ENCODE measurements around the gene SLC35A5. TPM values are rescaled to one million over a fixed set of nuclear protein-coding genes. Genes with fewer than 3 reads are reported as not detected.

The SLC35A5 gene
- total RNA-seq, 1 experiment from 2014 or later = 39.2 TPM

GRCh38 chr3:112597945-112598344, 36.1 kb downstream of the SLC35A5 start:
- Mint-ChIP-seq H3K36me3 (no peaks in the 10 kb centered on the region), H3K9me3 (no peaks in the 10 kb centered on the region), H3K27ac (no peak overlapping the region), H3K27me3 (ENCODE audit: low read depth) (no peaks in the 10 kb centered on the region), H3K4me3 (no peak overlapping the region), H3K4me1 (peaks cover 7% of the 10 kb centered on the region)
- DNase-seq (ENCODE audit: low spot score) = no peak
- TF ChIP-seq ZNF532 (CRISPR knock-in tag; IDR thresholded peaks at IDR 0.05; ENCODE audit: borderline replicate concordance) (no peak), CTCF (IDR thresholded peaks at IDR 0.05) (no peak), ZMAT4 (CRISPR knock-in tag; IDR thresholded peaks at IDR 0.05) (no peak), ATF6 (CRISPR knock-in tag; IDR thresholded peaks at IDR 0.05) (no peak), PRRX2 (CRISPR knock-in tag; IDR thresholded peaks at IDR 0.05) (no peak), OVOL2 (CRISPR knock-in tag; IDR thresholded peaks at IDR 0.05; ENCODE audit: borderline replicate concordance) (no peak), TP53 (CRISPR knock-in tag; IDR thresholded peaks at IDR 0.05) (no peak), E2F4 (CRISPR knock-in tag; IDR thresholded peaks at IDR 0.05; ENCODE audit: borderline replicate concordance, low read depth) (no peak), MYBL2 (CRISPR knock-in tag; IDR thresholded peaks at IDR 0.05) (no peak), NR1H2 (CRISPR knock-in tag; IDR thresholded peaks at IDR 0.05) (no peak), USF1 (CRISPR knock-in tag; IDR thresholded peaks at IDR 0.05) (no peak), NR3C1 (CRISPR knock-in tag; conservative IDR thresholded peaks at IDR 0.05; ENCODE audit: low read depth) (no peak)
- no peak for ATAC-seq
- POLR2A ChIA-PET = no interaction called here
- CTCF ChIA-PET = no interaction called here

GRCh38 chr3:112598731-112599130, 36.9 kb downstream of the SLC35A5 start:
- CTCF ChIA-PET = interaction anchor here (1.4 kb wide), 1 partner anchor 136 kb away, joined by 4 read pairs; no protein-coding TSS in a partner anchor
- H3K9me3 Mint-ChIP-seq = no peaks in the 10 kb centered on the region
- no peaks in the 10 kb centered on the region for H3K27me3 Mint-ChIP-seq (ENCODE audit: low read depth)
- H3K4me1 Mint-ChIP-seq = 0 out of 2 replicates have a peak, but pooled peaks cover 3% of the 10 kb centered on the region
- H3K36me3 Mint-ChIP-seq = no peaks in the 10 kb centered on the region
- DNase-seq (ENCODE audit: low spot score) (no peak), ATAC-seq (no peak)
- POLR2A ChIA-PET = no interaction called here
- no peak overlapping the region for H3K27ac Mint-ChIP-seq
- H3K4me3 Mint-ChIP-seq = no peak overlapping the region
- TF ChIP-seq CTCF (IDR thresholded peaks at IDR 0.05) (no peak), ZNF423 (CRISPR knock-in tag; IDR thresholded peaks at IDR 0.05) (no peak), TEAD4 (CRISPR knock-in tag; IDR thresholded peaks at IDR 0.05) (no peak), TP53 (CRISPR knock-in tag; IDR thresholded peaks at IDR 0.05) (no peak), ZNF263 (CRISPR knock-in tag; IDR thresholded peaks at IDR 0.05; ENCODE audit: low read depth) (no peak), ZBTB21 (CRISPR knock-in tag; IDR thresholded peaks at IDR 0.05; ENCODE audit: borderline replicate concordance) (no peak), ATF3 (CRISPR knock-in tag; conservative IDR thresholded peaks at IDR 0.05) (no peak), EMX1 (CRISPR knock-in tag; IDR thresholded peaks at IDR 0.05) (no peak), USF1 (CRISPR knock-in tag; IDR thresholded peaks at IDR 0.05) (no peak), NR3C1 (CRISPR knock-in tag; conservative IDR thresholded peaks at IDR 0.05; ENCODE audit: low read depth) (no peak)
